GM19467 (cell line): ENCODE measurements around the gene GNAT1.
"Not testable (repeated sequence)": the region's sequence is repeated elsewhere in the genome, so short reads cannot be mapped to it uniquely, and the experiment has no call there.

Source experiments
- ATAC-seq: cut with Tn5 transposase; IDR thresholded peaks from one replicate; pipeline ENCODE4 v1.9.1; 2021; ENCODE audit warnings: mild to moderate bottlenecking, moderate library complexity; ENCODE audit not compliant: unreplicated experiment

Gene GNAT1

DNA sequence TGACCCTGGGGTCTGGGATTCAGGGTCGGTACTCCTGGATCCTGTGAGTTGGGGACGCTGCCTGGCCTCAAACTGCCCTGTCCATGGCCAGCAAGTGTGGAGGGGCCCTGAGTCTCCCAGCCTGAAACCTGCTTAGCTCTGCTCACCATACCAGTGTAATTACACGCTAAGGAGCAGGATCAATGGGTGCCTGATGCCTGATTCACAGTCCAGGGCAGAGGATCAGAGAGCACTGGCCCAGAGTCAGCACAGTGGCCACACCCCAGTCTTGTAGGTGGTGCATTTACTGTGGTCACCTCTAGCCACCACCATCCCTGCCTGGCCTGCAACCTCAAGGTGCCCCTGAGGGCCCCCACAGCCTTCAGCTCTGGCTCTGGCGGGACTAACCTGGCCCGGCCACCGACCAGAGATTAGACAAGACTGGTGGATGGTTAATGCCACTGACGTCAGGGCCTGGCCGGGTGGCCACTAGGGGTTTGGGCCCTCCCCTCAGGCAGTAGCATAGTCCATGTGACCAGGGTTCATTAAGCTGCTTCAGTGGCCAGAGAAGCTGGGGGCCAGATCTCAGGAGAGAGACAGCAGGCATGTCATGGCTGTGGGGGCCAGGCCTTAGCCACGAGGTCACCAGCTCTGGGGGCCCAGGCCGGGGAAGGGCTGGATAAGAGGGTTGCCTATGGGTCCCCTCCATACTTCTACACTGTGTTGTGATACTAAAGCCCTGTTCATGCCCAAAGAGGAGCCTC lies 10.3 kb downstream of the GNAT1 start:
- ATAC-seq, result no peak

- no peak for ATAC-seq
Observed at GRCh38 chr3:50202353-50203112, 11.1 kb downstream of the GNAT1 start.

DNA sequence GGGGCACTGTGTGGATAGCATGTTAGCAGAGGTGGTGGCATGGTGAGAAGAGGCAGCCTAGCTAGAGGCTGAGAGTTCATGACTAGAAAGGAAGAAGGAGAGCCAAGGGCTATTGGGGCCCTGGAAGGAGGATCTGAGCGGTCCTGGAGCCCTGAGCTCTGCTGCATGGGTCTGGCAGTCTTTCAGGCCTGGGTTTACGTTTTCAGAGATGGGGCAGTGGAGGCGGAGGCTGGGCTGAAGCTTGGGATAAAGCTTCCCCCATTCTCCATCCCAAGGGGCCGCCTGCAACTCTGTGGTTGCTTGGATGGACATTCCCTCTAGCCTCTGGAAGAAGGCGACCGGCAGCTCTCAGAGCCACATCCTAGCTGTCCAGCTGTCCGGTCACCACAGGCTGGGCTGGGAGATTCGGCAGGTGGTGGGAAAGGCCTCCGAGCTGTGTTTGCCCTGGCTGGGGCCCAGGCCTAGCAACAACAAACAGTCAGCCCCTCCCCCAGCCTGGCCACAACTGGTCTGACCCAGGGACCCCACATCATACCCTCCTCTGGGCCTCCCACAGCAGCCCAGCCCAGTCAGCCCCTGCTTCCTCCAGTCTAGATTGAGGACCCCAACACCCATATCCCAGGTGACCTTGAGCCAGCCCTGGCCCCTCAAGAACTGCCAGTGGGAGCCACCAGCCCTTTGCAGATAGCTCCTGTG lies 11.9 kb downstream of the GNAT1 start:
- no peak for ATAC-seq

DNA sequence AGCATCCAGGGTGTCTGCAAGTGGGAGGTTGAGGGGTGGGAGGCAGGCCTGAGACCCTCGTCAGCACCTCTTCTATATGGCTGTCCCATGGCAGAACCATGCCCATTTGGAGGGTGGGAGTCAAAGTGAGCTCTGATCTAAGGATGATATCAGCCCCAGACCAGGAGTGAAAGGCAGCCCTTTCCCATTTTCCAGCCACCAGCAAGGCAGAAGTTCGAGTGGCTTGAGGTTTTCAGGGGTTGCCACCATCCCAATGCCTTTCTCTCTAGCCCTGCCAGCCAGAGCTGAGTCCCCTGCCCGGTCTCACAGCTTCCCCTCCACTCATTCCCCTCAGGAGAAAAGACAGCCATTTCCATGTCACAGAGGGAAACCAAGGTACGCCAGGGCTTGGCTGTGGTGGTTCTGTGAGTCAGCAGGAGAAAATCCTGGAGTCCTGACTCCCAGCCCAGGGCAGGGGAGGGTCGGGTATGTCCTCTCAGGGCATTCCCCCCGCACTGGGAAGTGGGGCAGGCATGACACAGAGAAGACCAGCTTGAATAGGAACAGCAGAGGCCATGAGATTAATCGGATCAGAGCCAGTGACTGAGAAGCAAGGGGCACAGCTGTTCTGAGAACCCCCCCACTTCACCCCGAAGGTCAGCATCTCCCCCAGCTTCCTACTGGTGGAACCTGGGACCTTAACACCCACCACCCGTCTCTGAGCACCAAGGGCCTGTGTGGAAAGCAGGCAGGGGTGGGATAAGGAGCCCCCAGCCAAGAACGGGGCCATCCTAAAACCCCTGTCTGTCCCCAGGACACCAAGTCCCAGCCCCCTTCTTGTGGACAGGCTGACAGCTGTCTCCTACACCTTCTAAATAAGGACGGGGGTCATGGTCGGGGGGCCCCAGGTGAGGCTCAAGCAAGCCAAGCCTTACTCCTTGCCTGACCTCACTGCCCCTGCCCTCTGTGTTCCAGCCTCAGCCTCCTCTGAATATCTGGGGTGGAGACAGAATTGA lies 12.7 kb downstream of the GNAT1 start:
- no peak for ATAC-seq

DNA sequence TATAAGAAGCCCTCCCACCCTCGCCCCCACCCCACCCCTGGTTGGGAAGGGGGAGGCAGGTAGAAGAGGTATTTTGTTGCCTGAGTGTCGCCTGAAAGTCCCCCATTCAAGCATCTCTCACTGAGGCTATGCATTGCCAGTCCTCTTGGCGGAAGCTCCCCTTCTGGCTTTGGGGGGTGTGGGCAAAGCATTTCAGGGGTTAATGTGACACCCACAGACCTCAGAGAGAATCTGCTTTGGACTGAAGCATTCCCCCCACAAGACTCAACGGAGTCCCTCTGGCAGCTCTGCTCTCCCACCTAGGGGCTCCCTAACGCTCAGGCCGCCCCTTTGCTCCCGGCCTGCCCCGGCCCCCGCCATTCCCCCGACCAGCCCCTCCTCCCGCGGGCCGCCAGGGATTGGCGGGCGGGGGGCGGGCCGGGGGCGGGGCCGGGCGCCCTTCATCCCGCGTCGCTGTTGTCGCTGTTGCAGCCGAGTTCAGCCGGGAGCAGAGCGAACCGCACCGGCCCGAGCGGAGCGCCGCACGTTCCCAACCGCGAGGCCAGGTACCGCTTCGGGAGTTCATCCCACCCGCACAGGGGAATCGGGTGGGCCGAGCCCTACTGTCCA lies 13.5 kb downstream of the GNAT1 start, which contains the start of gene SLC38A3:
Gene SLC38A3, plus strand, starts transcription at position 468 of the 609 bp plus-strand sequence. CDS start 8,929 bp downstream, outside the sequence.
- no peak for ATAC-seq

- ATAC-seq, result no peak
Observed at GRCh38 chr3:50205413-50206276, 14.2 kb downstream of the GNAT1 start.

DNA sequence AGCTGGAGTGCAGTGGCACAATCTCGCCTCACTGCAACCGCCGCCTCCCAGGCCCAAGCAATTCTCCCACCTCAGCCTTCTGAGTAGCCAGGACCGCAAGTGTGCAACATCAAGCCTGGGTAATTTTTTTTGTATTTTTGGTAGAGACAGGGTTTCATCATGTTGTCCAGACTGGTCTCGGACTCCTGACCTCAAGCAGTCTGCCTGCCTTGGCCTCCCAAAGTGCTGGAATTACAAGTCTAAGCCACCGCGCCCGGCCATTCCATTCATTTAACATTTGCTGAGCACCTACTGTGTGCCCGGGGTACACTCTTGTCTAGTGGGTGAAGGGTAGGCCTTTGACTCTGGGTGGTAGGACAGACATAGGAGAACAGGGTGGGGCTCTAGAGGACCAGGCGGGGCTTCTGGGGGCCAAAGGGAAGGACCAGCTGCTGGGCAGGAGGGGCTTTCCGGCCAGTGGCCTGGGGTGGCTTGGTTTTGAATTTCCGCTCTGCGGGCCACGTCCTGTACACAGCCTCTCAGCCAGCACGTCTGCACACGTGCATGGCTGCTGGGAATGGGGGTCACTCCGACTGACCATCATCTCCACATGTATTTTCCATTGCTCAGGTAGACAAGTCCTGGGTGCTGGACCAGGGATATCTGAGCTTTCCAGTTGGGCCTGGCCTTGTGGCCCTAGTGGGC lies 16.1 kb downstream of the GNAT1 start:
- ATAC-seq, result no peak

DNA sequence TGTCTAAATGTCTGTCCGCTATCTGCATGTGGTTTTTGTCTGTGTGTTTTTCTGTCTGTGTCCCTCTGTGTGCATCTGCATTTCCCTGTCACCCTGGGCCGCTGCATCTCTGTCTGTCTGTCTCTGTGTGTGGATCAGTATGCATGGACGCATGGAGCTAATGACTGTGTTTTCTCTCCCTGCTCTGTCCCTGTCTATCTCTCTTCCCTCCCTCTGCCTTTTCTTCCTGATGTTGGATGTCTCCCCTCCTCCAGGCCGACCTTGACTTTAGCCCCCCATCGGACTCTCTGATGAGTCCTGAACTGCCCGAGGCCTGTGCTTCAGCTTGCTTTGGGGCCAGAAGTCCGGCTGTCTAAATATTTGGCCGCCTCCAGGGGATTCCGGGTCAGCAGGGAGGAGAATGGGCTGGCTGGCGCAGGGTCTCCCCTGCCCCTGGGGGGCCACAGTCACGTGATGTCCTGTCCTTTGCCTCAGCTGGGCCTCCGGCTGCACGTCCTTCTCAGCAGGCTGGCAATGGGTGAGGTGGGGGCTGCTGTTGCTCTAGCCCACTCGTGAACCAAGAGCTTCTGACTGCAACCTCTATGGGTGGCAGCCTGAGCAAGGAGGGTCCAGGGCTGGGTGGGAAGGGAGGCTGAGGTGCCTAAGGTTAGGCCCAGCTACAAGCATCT lies 17.4 kb downstream of the GNAT1 start:
- no peak for ATAC-seq

GRCh38 chr3:50210176-50210509 lies 18.7 kb downstream of the GNAT1 start:
- no peak for ATAC-seq

DNA sequence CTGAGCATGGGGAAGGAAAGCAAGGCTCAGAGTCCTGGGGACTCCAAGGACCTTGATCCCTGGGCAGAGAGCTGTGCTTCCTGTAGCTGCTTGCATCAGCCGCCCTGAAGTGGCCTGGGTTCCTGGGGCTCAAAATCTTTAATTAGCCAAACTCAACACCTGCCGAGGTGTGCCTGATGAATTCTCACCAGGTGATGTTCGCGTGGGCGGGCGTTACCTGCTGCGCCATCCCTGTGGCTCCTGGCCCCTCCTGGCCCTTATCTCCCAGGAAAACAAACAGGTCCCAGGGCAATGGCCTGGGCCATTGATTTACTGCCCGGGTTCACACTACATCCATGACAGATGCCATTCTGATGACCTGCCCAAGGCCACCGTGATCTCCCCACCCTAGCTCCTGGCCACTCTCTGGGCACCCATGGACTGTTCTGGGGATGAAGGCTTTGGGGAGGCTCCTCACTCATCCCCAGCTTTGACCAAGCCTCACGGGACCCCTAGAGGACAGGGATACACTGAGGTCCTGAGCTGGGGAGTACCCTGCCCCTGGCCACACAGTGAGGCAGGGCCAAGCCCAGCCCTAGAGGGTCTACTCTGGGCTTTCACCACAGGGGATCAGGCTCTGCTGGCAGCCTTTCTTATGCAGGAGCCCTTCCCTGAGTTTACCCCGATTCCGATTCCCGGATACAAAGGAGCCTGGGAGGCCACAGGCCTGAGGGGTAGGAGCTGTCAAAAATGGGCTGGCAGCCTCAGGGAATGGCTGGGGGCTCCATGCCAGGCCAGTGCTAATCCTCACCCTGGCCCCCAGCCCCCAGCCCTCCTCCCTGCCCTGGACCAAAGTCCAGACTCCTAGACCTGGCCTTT lies 19.3 kb downstream of the GNAT1 start:
- ATAC-seq, result no peak

DNA sequence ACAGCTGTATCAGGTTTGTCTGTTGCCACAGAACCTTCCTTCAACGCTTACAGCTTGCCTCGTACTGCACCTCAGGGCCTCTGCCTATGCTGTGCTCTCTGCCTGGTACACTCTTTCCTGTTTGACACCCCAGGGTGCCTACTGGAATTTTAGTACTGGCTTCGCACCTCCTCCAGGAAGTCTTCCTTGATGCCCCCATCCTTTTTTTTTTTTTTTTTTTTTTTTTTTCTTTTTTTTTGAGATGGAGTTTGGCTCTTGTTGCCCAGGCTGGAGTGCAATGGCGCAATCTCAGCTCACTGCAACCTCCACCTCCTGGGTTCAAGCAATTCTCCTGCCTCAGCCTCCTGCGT lies 19.9 kb downstream of the GNAT1 start:
- not testable (repeated sequence) for ATAC-seq

GRCh38 chr3:50211930-50212329 lies 20.5 kb downstream of the GNAT1 start:
- ATAC-seq, result no peak

DNA sequence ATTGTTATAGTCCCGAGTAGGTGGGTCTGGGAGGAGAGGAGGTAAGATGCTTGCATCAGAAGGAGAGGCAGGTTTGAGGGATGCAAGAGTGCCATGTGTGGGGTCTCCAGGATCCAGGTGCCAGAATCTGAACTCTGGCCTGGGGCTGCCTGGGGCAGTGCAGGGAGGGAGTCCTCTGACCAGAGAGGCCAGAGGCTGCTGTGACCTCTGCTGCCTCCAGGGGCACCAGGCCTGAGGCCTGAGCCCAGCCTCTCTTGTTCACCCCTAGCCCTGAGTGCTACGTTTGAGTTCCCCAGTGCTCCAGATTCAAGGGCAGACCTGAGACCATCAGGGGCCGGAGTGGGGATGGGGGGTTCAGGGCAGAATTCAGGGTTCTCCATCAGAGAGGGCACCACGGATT lies 21.1 kb downstream of the GNAT1 start:
- no peak for ATAC-seq

DNA sequence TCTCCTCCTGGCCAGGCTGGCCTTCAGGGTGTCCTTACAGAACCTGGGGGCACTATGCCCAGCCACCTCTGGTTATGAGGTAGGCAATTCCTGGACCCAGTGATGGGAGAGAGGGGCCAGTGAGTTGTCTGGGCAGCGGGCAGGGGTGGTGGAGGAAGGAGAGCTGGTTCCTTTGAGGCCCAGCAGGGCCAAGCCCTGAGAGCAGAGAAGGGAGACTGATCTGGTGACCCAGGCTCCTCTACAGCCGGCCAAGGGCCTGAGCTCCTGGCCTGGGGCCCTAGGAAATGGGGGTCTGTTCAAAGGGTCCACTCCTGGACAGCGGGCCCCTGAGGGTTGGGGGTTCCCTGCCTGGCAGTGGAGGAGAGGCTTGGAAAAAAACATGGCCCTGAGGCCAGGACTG lies 21.6 kb downstream of the GNAT1 start:
- no peak for ATAC-seq

- ATAC-seq, result no peak
Observed at GRCh38 chr3:50213373-50213772, 22.0 kb downstream of the GNAT1 start.

- ATAC-seq, result no peak
Observed at GRCh38 chr3:50214824-50215223, 23.4 kb downstream of the GNAT1 start.

- ATAC-seq, result no peak
Observed at GRCh38 chr3:50215529-50215928, 24.1 kb downstream of the GNAT1 start.
